ENCODE measurements around the gene TEX22. TPM values are rescaled to one million over a fixed set of nuclear protein-coding genes. Genes with fewer than 3 reads are reported as not detected.

TEX22 gene, protein sequence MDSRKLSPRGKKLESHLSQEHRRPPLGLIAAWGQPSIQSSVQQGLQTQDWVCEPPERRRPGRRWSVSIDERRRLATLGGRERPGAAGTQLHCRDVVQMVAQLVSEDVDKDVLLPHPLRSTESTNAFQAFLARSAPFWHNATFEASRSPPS
- total RNA-seq (2022), result 4.1 and 6.2 TPM in 2 replicates
- Bru-seq, nascent RNA, result percentile 76 among the genes with signal in this experiment
- BruChase-seq, experiment 1, labeled RNA remaining after a 6-hour chase, result percentile 84 among the genes with signal in this experiment
- BruChase-seq, experiment 2, labeled RNA remaining after a 2-hour chase, result percentile 80 among the genes with signal in this experiment
- long read RNA-seq, partial matches to known transcripts, result 1 of 7 reads
- long read RNA-seq, other reads (novel, unspliced or antisense), result 5 of 7 reads

DNA sequence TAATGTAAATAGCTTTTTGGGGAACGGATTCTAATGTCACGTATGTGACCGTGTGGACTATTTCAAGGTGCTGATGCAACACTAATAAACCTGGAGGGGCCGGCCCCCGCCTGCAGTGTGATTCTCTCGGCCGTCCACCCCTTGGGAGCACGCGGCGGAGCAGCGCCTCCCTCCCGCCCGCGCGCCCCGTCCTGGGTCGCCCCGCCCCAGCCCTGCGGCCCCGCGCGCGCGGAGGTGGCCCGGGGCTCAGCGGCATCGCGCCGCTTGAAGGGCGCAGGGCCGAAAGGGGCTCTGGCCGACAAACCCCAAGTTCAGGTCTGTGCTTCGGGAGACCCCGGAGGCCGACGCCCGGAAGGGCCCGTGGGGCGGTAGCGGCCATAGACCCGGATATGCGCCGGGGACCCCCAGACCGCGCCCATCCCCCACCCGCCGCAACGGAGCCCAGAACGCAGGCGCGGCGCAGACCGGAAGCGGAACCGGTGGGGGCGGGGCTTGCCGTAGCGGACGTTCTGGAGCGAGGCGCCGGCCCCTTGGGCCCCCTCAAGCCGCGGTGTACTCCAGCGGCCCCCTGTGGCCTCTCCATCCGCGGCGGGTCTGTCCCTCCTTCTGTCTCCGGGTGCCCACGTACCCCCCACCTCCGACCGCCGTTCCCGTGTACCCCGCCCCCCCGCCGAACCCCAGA is at the start of gene TEX22:
TSS of gene TEX22 (plus strand) at position 495 of the 682 bp plus-strand sequence. CDS start 803 bp downstream, outside the sequence.
- Mint-ChIP-seq H3K36me3 (ENCODE audit: insufficient read depth, unreplicated experiment) (peaks cover 30% of the 10 kb centered on the region), H3K27me3 (ENCODE audit: insufficient read depth, unreplicated experiment) (no peaks in the 10 kb centered on the region), H3K4me1 (ENCODE audit: insufficient read depth, unreplicated experiment) (no peaks in the 10 kb centered on the region), H3K4me3 (ENCODE audit: unreplicated experiment) (peak within 1 kb of the TSS; percentile 72), H3K27ac (ENCODE audit: low read depth, unreplicated experiment) (peak within 1 kb of the TSS; percentile 63), H3K9me3 (ENCODE audit: unreplicated experiment) (peaks cover 8% of the 10 kb centered on the region)
- DNase-seq (ENCODE audit: unreplicated experiment), result peak; percentile 64
- TF ChIP-seq, protein P1, sequence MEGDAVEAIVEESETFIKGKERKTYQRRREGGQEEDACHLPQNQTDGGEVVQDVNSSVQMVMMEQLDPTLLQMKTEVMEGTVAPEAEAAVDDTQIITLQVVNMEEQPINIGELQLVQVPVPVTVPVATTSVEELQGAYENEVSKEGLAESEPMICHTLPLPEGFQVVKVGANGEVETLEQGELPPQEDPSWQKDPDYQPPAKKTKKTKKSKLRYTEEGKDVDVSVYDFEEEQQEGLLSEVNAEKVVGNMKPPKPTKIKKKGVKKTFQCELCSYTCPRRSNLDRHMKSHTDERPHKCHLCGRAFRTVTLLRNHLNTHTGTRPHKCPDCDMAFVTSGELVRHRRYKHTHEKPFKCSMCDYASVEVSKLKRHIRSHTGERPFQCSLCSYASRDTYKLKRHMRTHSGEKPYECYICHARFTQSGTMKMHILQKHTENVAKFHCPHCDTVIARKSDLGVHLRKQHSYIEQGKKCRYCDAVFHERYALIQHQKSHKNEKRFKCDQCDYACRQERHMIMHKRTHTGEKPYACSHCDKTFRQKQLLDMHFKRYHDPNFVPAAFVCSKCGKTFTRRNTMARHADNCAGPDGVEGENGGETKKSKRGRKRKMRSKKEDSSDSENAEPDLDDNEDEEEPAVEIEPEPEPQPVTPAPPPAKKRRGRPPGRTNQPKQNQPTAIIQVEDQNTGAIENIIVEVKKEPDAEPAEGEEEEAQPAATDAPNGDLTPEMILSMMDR (IDR thresholded peaks at IDR 0.05; ENCODE audit: unreplicated experiment), result no peak
- BruUV-seq (replicated peaks), result no TSS peak
- POLR2A ChIA-PET, result interaction anchor here (0.6 to 1.6 kb wide), 7 partner anchors 28 to 178 kb away, joined by 3 to 6 read pairs (median 3); partner anchors contain the start of gene BRF1
- intact Hi-C loops (cut with micrococcal nuclease), result no loop called here
- CTCF ChIA-PET, result interaction anchor here (0.5 to 0.6 kb wide), 2 partner anchors 19 to 134 kb away, joined by 3 to 4 read pairs; no protein-coding TSS in a partner anchor

DNA sequence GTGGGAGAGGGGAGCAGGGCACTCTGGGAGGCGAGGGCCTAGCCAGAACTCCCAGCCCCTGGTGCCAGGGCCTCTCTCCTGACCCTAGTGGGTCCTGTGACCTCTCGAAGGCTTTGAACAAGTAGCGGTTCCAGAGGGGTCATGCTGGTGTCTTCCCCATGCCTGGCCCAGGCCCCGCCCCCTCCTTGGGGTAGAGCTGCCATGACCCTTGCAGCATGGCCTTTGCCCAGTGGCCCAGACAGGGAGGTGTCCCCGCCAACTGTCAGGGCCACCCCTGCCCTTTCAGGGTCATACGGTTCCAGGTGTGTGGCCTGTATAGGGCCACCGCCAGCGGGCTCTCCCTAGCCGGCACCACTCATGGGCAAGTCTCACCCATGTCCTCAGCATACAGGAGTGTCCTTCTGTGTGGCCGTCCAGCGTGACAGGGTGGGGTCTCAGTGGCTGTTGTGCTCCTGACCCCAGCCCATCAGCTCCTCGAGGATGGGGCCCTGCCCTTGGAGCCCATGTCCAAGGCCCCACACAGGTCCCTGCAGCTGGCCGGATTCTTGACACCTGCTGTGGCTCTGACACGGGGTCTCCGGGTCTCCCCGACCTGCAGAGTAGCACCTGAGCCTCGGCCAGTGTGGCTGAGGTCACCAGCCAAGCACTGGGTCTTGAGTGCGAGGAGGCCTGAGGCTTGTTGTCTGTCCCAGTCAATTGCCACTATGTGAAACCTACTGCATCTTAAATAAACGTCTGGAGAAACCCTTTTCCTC is 49.2 kb upstream of the TEX22 start:
- DNase-seq (ENCODE audit: unreplicated experiment), result no peak
- POLR2A ChIA-PET, result interaction anchor here (0.5 kb wide), 1 partner anchor 52 kb away, joined by 3 read pairs; no protein-coding TSS in a partner anchor
- TF ChIP-seq, protein P1 (IDR thresholded peaks at IDR 0.05; ENCODE audit: unreplicated experiment), result no peak
- Mint-ChIP-seq H3K27me3 (ENCODE audit: insufficient read depth, unreplicated experiment) (no peaks in the 10 kb centered on the region), H3K27ac (ENCODE audit: low read depth, unreplicated experiment) (no peak overlapping the region), H3K36me3 (ENCODE audit: insufficient read depth, unreplicated experiment) (peaks cover 4% of the 10 kb centered on the region), H3K4me3 (ENCODE audit: unreplicated experiment) (no peak overlapping the region), H3K9me3 (ENCODE audit: unreplicated experiment) (no peaks in the 10 kb centered on the region), H3K4me1 (ENCODE audit: insufficient read depth, unreplicated experiment) (no peaks in the 10 kb centered on the region)
- intact Hi-C loops (cut with micrococcal nuclease), result no loop called here
- no TSS peak for BruUV-seq (replicated peaks)
- CTCF ChIA-PET, result interaction anchor here (0.6 to 1.0 kb wide), 2 partner anchors 22 to 259 kb away, joined by 3 read pairs; no protein-coding TSS in a partner anchor

DNA sequence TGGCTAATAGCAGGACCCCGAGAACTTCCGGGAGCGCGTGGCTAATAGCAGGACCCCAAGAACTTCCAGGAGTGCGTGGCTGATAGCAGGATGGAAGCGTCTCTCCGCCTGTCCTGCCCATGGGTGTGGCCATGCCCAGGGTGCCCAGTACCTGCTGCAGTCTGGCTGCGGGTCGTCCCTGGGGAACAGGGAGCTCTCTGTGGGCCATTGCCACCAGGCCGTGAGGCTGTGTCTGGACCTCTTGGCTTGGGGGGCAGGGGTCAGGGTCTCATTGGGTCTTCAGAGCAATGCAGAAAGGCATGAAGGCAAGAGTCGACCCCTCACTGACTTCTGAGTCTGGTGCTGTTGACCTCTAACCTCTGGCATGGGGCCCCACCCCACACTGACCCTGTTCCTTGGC is 48.3 kb upstream of the TEX22 start:
- Mint-ChIP-seq H3K27me3 (ENCODE audit: insufficient read depth, unreplicated experiment) (no peaks in the 10 kb centered on the region), H3K4me1 (ENCODE audit: insufficient read depth, unreplicated experiment) (no peaks in the 10 kb centered on the region), H3K9me3 (ENCODE audit: unreplicated experiment) (no peaks in the 10 kb centered on the region), H3K4me3 (ENCODE audit: unreplicated experiment) (no peak overlapping the region), H3K27ac (ENCODE audit: low read depth, unreplicated experiment) (no peak overlapping the region), H3K36me3 (ENCODE audit: insufficient read depth, unreplicated experiment) (peaks cover 4% of the 10 kb centered on the region)
- POLR2A ChIA-PET, result no interaction called here
- intact Hi-C loops (cut with micrococcal nuclease), result loop anchor here (5.0 kb wide), 2 partner anchors 33 to 68 kb away; no protein-coding TSS in a partner anchor
- no TSS peak for BruUV-seq (replicated peaks)
- TF ChIP-seq, protein P1 (IDR thresholded peaks at IDR 0.05; ENCODE audit: unreplicated experiment), result no peak
- no peak for DNase-seq (ENCODE audit: unreplicated experiment)
- CTCF ChIA-PET, result interaction anchor here (1.3 kb wide), 1 partner anchor 147 kb away, joined by 3 read pairs; no protein-coding TSS in a partner anchor
